Small intestine (tissue), 16 donors: ENCODE data around the gene EIF2S3B. TPM values are rescaled to one million over a fixed set of nuclear protein-coding genes. Genes with fewer than 3 reads are reported as not detected.
"Not testable (repeated sequence)": the region's sequence is repeated elsewhere in the genome, so short reads cannot be mapped to it uniquely, and the experiment has no call there.

Experiments used
- DNase-seq, 2 donors: peaks; one replicate each; pipeline versions ENCODE4 v3.0.0 to v3.0.0-alpha.2; 2013
- FAIRE-seq: peaks from 2 replicates; lab custom pipeline; 2012; peaks lifted over from hg19 to GRCh38; lab: Jason Lieb, UNC
- H3K27ac ChIP-seq, 3 donors: one replicate each; pipeline ENCODE4 v1.5.1; 2013; ENCODE audit warnings: low read length in 2 of 3, mild to moderate bottlenecking in 2 of 3, control low read depth in 1 of 3, inconsistent platforms in 1 of 3, low read depth in 1 of 3, moderate library complexity in 1 of 3
- H3K27me3 ChIP-seq, 3 donors: one replicate each; pipeline ENCODE4 v1.6.1; 2013; ENCODE audit warnings: low read length in 3 of 3, inconsistent platforms in 1 of 3; ENCODE audit not compliant: control insufficient read depth in 3 of 3, insufficient read depth in 3 of 3
- H3K36me3 ChIP-seq, 3 donors: one replicate each; pipeline ENCODE4 v1.6.1; 2013; ENCODE audit warnings: low read length in 3 of 3, inconsistent platforms in 1 of 3, low read depth in 1 of 3, mild to moderate bottlenecking in 1 of 3, moderate library complexity in 1 of 3; ENCODE audit not compliant: control insufficient read depth in 3 of 3, insufficient read depth in 2 of 3
- H3K4me1 ChIP-seq, 3 donors: one replicate each; pipeline ENCODE4 v1.6.1; 2013; ENCODE audit warnings: low read length in 2 of 3, inconsistent platforms in 1 of 3, low read depth in 1 of 3, mild to moderate bottlenecking in 1 of 3, moderate library complexity in 1 of 3; ENCODE audit not compliant: control insufficient read depth in 3 of 3, insufficient read depth in 2 of 3
- H3K4me3 ChIP-seq, 3 donors: one replicate each; pipeline ENCODE4 v1.5.1; 2013; ENCODE audit warnings: low read length in 3 of 3, control low read depth in 1 of 3, inconsistent platforms in 1 of 3, low read depth in 1 of 3, mild to moderate bottlenecking in 1 of 3, moderate library complexity in 1 of 3
- H3K9me3 ChIP-seq, 2 donors: one replicate each; pipeline ENCODE4 v1.6.1; 2013; ENCODE audit warnings: low read depth in 1 of 2, low read length in 1 of 2; ENCODE audit not compliant: control insufficient read depth in 2 of 2, insufficient read depth in 1 of 2
- WGBS, 3 donors: extraction: QIAGEN DNeasy Blood & Tissue Kit; methylation state at CpG; one replicate each; pipeline ENCODE4 v1.1.7; 2013; 5-methylcytosine and 5-hydroxymethylcytosine counted together
- long read RNA-seq, 10 donors: transcript quantifications; one replicate each; lab custom pipeline, GENCODE V29; 2026
- polyA plus RNA-seq, 4 donors: library from polyadenylated mRNA; stranded (reverse) in 3 of 4; unstranded in 1 of 4; fragments of 200-250 nt in 3 of 4; fragments of 120-200 nt in 1 of 4; gene quantifications; one replicate each; pipeline versions ENCODE4 v1.2.1 to v1.2.3, GENCODE V29; 2013
- donor health status: healthy with polysubstance abuse.
- donor health status: control.
- donor health status: control.
- donor health status: Bipolar disorder and iron deficiency.
- donor health status: healthy.

Gene EIF2S3B
- 1 to 10 TPM in 1 of 4 donors, under 1 TPM in 2, not detected in 1; 0.51 to 4.0 (median 0.89) TPM for polyA plus RNA-seq
- long read RNA-seq, donor 1, partial matches to known transcripts, result 0 of 2 reads
- long read RNA-seq, donor 1, other reads (novel, unspliced or antisense), result 0 of 2 reads
- long read RNA-seq, donor 2, result 0 reads
- long read RNA-seq, donor 3, partial matches to known transcripts, result 0 of 1 reads
- long read RNA-seq, donor 3, other reads (novel, unspliced or antisense), result 0 of 1 reads
- long read RNA-seq, donor 4, result 0 reads
- long read RNA-seq, donor 5, result 0 reads
- long read RNA-seq, donor 6, result 0 reads
- long read RNA-seq, donor 7, result 0 reads
- long read RNA-seq, donor 8, result 0 reads
- long read RNA-seq, donor 9, partial matches to known transcripts, result 0 of 1 reads
- long read RNA-seq, donor 9, other reads (novel, unspliced or antisense), result 0 of 1 reads
- long read RNA-seq, donor 10, partial matches to known transcripts, result 0 of 1 reads
- long read RNA-seq, donor 10, other reads (novel, unspliced or antisense), result 0 of 1 reads

DNA sequence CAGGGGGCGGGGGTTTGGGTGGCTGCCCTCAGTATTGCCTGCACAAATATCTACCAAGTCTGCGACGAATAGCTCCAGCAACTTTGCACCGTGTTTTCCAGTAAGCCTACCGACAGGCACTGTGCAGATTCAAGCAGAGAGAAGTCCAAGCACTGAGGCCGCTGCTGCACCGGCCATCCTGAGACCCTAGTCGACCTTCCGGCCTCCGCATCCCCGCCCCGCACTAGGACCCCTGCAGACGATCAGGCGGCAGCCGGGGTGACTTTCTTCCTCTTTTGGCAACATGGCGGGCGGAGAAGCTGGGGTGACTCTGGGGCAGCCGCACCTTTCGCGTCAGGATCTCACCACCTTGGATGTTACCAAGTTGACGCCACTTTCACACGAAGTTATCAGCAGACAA, at the start of gene EIF2S3B:
Gene EIF2S3B, plus strand, starts transcription at position 271 of the 400 bp plus-strand sequence. Its CDS starts 13 bp downstream, at position 284.
- WGBS, 3 donors, result 95 to 96% (median 95%) methylated on average over 17 to 22 of the region's 22 CpGs
- DNase-seq, result no peak
- H3K9me3 ChIP-seq, result peaks cover 0 to 3% of the 10 kb centered on the region in 2 donors
- H3K36me3 ChIP-seq, result no peaks in the 10 kb centered on the region
- no peak within 1 kb of the TSS for H3K4me3 ChIP-seq
- no peaks in the 10 kb centered on the region for H3K4me1 ChIP-seq
- no peaks in the 10 kb centered on the region for H3K27me3 ChIP-seq
- no peak for FAIRE-seq
- no peak within 1 kb of the TSS for H3K27ac ChIP-seq

DNA sequence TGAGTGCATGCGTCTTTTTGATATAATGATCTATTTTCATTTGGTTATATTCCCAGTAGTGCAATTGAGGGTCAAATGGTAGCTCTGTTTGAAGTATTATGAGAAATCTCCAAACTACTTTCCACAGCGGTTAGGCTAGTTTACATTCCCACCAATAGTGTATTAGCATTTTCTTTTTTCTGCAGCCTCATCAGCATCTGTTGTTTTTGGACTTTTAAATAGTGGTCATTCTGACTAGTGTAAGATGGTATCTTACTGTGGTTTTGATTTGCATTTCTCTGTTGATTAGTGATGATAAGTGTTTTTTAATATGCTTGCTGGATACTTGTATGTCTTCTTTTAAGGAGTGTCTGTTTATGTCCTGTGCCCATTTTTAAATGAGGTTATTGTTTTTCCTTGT, 48.8 kb upstream of the EIF2S3B start:
- FAIRE-seq (no peak), DNase-seq (no peak)
- H3K9me3 ChIP-seq, result peaks cover 0 to 13% of the 10 kb centered on the region in 2 donors
- H3K36me3 ChIP-seq, result no peaks in the 10 kb centered on the region
- no peaks in the 10 kb centered on the region for H3K4me1 ChIP-seq
- no peak overlapping the region for H3K4me3 ChIP-seq
- 85 to 93% (median 91%) methylated on average over 2 of the region's 2 CpGs for whole genome bisulfite sequencing, 3 donors
- no peaks in the 10 kb centered on the region for H3K27me3 ChIP-seq
- no peak overlapping the region for H3K27ac ChIP-seq

DNA sequence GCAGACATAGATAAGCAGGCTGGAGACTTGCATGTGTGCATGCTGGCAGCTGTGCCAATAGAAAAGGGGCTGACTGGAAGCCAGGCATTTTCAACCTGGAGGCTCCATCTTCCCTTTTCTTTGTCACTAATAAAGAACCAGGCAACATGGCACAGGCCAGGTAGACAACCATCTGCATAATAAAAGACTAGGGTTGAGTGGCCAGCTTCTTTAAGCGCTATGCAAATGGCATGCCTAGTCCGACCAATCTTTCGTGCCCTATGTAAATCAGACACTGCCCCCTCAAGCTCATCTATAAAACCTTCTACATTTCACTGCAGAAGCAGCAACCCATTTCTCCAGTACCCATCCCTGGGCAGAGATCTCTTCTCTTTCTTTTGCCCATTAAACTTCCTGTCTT, 47.9 kb upstream of the EIF2S3B start:
- Histone ChIP-seq H3K27ac (no peak overlapping the region), H3K36me3 (no peaks in the 10 kb centered on the region), H3K4me3 (no peak overlapping the region), H3K27me3 (no peaks in the 10 kb centered on the region), H3K9me3 (peaks cover 0 to 13% of the 10 kb centered on the region in 2 donors), H3K4me1 (no peaks in the 10 kb centered on the region)
- no peak for DNase-seq
- no peak for FAIRE-seq
- WGBS, 3 donors, result 88 to 98% (median 94%) methylated on average over 3 of the region's 3 CpGs

GRCh38 chr12:10466311-10466710, 39.4 kb upstream of the EIF2S3B start:
- Histone ChIP-seq H3K36me3 (no peaks in the 10 kb centered on the region), H3K27me3 (no peaks in the 10 kb centered on the region), H3K4me3 (no peak overlapping the region), H3K4me1 (no peaks in the 10 kb centered on the region), H3K27ac (no peak overlapping the region), H3K9me3 (peaks cover 0 to 3% of the 10 kb centered on the region in 2 donors)
- DNase-seq (no peak), FAIRE-seq (no peak)
- 86 to 88% (median 87%) methylated on average over 4 of the region's 4 CpGs for WGBS, 3 donors

DNA sequence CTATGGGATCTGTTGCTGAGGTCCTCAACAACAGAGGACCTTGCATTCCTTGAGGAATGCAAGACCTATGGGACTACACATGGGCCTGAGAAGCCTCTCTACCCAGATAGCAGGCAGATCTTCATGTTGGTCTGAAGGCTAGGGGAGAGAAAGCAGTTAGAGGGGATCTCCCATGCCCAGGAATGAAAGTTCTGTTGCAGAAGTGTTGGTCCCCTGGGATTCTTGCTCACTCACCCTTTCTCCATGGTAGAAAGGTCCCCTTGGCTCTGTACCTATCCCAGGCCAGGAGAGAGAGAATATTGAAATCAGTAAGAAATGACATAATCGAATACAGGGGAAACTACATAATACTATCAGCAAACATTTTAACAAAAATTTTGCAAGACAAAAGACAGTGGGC, 36.0 kb upstream of the EIF2S3B start:
- 81 to 92% (median 91%) methylated on average over 1 of the region's 1 CpG for WGBS, 3 donors
- no peaks in the 10 kb centered on the region for H3K9me3 ChIP-seq
- no peaks in the 10 kb centered on the region for H3K36me3 ChIP-seq
- no peak overlapping the region for H3K27ac ChIP-seq
- H3K4me3 ChIP-seq, result no peak overlapping the region
- FAIRE-seq, result no peak
- DNase-seq, result no peak
- H3K27me3 ChIP-seq, result no peaks in the 10 kb centered on the region
- H3K4me1 ChIP-seq, result no peaks in the 10 kb centered on the region

- not testable (repeated sequence) for FAIRE-seq
These were observed 32.9 kb upstream of the EIF2S3B start for GRCh38 chr12:10472808-10473207.

DNA sequence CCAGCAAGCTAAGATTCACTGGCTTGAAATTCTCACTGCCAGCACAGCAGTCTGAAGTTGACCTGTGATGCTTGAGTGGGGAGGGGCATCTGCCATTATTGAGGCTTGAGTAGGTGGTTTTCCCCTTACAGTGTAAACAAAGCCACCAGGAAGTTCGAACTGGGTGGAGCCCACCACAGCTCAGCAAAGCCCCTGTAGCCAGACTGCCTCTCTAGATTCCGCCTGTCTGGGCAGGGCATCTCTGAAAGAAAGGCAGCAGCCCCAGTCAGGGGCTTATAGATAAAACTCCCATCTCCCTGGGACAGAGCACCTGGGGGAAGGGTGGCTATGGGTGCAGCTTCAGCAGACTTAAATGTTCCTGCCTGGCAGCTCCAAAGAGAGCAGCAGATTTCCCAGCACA, 23.8 kb upstream of the EIF2S3B start:
- FAIRE-seq, H3K9me3 ChIP-seq: not testable (repeated sequence)
- WGBS, 3 donors, result 28 to 56% (median 48%) methylated on average over 2 of the region's 2 CpGs

More at GRCh38 chr12:10472808-10473207, 32.9 kb upstream of the EIF2S3B start:
- H3K36me3 ChIP-seq, H3K27ac ChIP-seq, H3K4me1 ChIP-seq, H3K4me3 ChIP-seq, H3K27me3 ChIP-seq, DNase-seq, H3K9me3 ChIP-seq: not testable (repeated sequence)
- WGBS, 3 donors, result 88 to 92% (median 88%) methylated on average over 5 of the region's 5 CpGs

DNA sequence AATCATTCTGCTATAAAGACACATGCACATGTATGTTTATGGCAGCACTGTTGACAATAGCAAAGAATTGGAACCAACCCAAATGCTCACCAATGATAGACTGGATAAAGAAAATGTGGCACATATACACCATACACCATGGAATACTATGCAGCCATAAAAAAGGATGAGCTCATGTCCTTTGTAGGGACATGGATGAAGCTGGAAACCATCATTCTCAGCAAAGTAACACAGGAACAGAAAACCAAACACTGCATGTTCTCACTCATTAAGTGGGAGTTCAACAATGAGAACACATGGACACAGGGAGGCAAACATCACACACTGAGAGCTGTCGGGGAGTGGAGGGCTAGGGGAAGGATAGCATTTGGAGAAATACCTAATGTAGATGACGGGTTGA, 18.4 kb upstream of the EIF2S3B start:
- 84 to 92% (median 91%) methylated on average over 2 of the region's 2 CpGs for WGBS, 3 donors
- H3K36me3 ChIP-seq, H3K27me3 ChIP-seq, H3K27ac ChIP-seq, DNase-seq, H3K4me3 ChIP-seq, H3K9me3 ChIP-seq, H3K4me1 ChIP-seq, FAIRE-seq: not testable (repeated sequence)

More for the DNA sequence above, 23.8 kb upstream of the EIF2S3B start:
- H3K27ac ChIP-seq, H3K4me3 ChIP-seq, DNase-seq, H3K36me3 ChIP-seq, H3K27me3 ChIP-seq, H3K4me1 ChIP-seq: not testable (repeated sequence)
